Measurements from ENCODE around the gene NTN4.
"Not testable (repeated sequence)": the region's sequence is repeated elsewhere in the genome, so short reads cannot be mapped to it uniquely, and the experiment has no call there.

Gene NTN4

DNA sequence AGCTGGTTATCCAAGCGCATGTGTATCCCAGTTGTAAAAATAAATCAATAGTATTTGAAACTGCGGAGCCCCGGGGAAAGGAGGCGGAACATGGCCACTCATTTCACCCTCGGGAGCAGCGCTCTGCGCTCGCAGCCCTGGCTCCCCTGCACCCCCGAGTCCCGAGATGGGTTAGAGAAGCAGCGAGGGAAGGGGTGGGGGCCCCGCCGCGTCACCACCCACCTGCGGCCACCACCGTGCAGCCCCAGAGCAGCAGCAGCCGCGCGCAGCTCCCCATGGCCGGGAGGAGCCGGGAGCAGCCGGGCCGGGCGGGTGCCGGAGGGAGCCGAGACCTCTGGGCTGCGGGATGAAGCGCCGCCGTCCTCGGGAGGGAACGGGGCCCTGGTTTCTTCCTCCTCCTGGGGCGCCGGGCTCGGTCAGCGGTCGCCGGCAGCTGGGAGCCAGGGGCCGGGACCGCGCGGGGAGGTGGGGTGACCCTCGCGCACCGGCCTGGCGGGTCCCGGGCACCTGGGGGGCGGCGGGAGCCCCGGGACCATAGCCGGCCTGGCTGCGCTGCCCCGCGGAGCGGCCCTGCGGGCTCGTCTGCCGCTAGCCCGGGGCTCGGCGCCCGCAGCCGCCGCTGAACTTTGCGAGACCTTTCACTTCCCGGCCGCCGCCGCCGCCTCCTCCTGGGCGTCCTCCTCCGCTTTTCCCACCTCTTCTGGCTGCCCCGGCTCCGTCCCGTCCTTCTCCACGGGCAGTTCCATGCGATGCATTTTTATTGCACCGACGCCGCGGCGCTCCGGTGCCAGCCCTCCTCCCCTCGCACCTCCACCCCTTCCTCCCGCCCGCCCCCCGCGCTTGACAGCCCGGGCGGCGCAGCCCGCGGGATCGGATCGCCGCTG, at the start of gene NTN4:
Gene NTN4 (minus strand): TSS at position 732 of the 884 bp plus-strand sequence. CDS start 455 bp downstream, at position 277.
- DNase-seq (ENCODE audit: insufficient read length, low spot score) (no peak), FAIRE-seq (no peak)
- TF ChIP-seq POLR2A (IDR thresholded peaks at IDR 0.05; ENCODE audit: low read depth, low read length) = peak; percentile 39; the same call in 1 of the 2 replicates

DNA sequence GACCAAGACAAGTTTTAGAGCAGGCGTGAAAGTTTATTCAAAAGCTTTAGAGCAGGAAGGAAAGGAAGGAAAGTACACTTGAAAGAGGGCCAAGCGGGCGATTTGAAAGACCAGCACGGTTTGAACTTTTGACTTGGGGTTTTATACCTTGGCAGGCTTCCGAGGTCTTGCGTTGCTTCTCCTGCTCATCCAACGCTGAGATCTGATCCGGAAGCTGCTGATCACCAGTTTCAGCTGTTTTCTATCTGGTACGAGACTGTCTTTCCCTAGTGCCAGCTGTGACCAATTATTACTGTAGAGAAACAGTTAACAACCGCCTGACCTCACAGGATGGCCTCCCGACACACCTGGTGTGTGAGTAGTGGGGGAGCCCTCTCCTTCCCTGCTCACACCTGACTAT, 47.6 kb upstream of the NTN4 start:
- no peak for TF ChIP-seq POLR2A (IDR thresholded peaks at IDR 0.05; ENCODE audit: low read depth, low read length)
- DNase-seq (ENCODE audit: insufficient read length, low spot score) (no peak), FAIRE-seq (peak; percentile 77)

DNA sequence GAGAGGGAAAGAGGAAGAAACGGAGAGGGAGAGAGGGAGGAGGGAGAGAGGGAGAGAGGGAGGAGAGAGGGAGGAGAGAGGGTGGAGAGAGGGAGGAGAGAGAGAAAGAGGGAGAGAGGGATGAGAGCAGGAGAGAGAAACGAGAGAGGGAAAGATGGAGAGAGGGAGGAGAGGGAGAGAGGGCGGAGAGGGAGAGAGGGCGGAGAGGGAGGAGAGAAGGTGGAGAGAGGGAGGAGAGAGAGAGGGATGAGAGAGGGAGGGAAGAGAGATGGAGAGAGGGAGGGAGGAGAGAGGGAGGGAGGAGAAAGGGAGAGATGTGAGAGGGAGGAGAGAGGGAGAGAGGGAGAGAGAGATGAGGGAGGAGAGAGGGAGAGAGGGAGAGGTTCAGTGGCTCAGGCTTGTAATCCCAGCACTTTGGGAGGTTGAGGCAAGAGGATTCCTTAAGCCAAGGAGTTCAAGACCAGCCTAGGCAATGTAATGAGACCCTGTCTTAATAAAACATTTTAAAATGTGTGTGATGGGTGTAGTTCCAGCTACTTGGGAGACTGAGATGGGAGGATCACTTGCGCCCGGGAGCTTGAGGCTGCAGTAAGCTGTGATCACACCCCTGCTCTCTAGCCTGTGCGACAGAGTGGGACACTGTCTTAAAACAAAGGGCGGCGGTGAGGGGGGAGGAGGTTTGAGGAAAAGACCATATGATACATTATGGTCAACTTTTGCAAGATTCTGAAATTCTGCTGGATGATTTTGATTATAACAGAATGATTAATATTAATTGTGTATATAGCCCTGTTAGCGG, 46.9 kb upstream of the NTN4 start:
- DNase-seq (ENCODE audit: insufficient read length, low spot score) (no peak), FAIRE-seq (no peak)
- TF ChIP-seq POLR2A (IDR thresholded peaks at IDR 0.05; ENCODE audit: low read depth, low read length) = no peak

- FAIRE-seq (no peak), DNase-seq (ENCODE audit: insufficient read length, low spot score) (no peak)
- TF ChIP-seq POLR2A (IDR thresholded peaks at IDR 0.05; ENCODE audit: low read depth, low read length) = no peak
Measured at GRCh38 chr12:95836630-95837239, 46.2 kb upstream of the NTN4 start.

GRCh38 chr12:95836185-95836609, 45.6 kb upstream of the NTN4 start:
- DNase-seq (ENCODE audit: insufficient read length, low spot score) = no peak
- peak; percentile 33 for FAIRE-seq
- TF ChIP-seq POLR2A (IDR thresholded peaks at IDR 0.05; ENCODE audit: low read depth, low read length) = no peak

- FAIRE-seq = no peak
- no peak for DNase-seq (ENCODE audit: insufficient read length, low spot score)
- no peak for TF ChIP-seq POLR2A (IDR thresholded peaks at IDR 0.05; ENCODE audit: low read depth, low read length)
Measured at GRCh38 chr12:95834572-95834971, 44.0 kb upstream of the NTN4 start.

GRCh38 chr12:95830335-95831089, 39.9 kb upstream of the NTN4 start:
- FAIRE-seq = no peak
- no peak for TF ChIP-seq POLR2A (IDR thresholded peaks at IDR 0.05; ENCODE audit: low read depth, low read length)
- DNase-seq (ENCODE audit: insufficient read length, low spot score) = no peak

DNA sequence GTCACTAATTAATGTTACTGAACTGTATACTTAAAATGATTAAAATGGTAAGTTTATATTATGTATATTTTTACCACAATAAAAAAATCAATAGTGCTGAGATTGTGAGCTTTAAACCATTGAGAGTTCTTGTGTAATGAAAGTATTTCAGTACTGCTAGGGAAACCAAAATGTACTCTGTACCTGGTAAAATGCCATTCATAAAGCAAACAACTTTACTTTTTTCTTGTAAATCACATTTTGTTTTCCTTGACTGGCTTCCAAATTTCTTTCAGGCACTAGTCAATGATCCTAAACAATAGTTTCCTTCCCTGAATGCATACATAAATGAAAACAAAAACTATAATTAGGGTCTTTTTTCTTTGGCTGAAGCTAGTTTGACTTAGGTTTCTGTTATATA, 38.8 kb upstream of the NTN4 start:
- DNase-seq (ENCODE audit: insufficient read length, low spot score) (no peak), FAIRE-seq (no peak)
- TF ChIP-seq POLR2A (IDR thresholded peaks at IDR 0.05; ENCODE audit: low read depth, low read length) = no peak

- no peak for TF ChIP-seq POLR2A (IDR thresholded peaks at IDR 0.05; ENCODE audit: low read depth, low read length)
- FAIRE-seq (peak; percentile 94), DNase-seq (ENCODE audit: insufficient read length, low spot score) (no peak)
Measured at GRCh38 chr12:95820096-95820703, 29.6 kb upstream of the NTN4 start.

GRCh38 chr12:95815632-95816212, 25.2 kb upstream of the NTN4 start:
- DNase-seq (ENCODE audit: insufficient read length, low spot score) = no peak
- no peak for TF ChIP-seq POLR2A (IDR thresholded peaks at IDR 0.05; ENCODE audit: low read depth, low read length)
- peak; percentile 81 for FAIRE-seq

DNA sequence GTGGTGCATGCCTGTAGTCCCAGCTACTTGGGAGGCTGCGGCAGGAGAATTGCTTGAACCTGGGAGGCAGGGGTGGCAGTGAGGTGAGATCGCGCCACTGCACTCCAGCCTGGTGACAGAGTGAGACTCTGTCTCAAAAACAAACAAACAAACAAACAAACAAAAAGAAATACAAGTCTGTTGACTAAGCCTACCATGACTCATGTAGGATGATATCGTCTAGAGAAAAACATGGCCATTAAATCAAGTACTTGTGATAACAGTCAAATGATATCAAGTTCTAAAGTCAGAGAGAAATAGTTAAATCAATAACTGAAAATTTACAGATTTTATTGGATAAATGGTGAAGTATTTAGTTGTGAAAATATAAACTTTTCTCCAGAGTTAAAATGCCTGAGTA, 21.6 kb upstream of the NTN4 start:
- FAIRE-seq; DNase-seq (ENCODE audit: insufficient read length, low spot score): not testable (repeated sequence)

DNA sequence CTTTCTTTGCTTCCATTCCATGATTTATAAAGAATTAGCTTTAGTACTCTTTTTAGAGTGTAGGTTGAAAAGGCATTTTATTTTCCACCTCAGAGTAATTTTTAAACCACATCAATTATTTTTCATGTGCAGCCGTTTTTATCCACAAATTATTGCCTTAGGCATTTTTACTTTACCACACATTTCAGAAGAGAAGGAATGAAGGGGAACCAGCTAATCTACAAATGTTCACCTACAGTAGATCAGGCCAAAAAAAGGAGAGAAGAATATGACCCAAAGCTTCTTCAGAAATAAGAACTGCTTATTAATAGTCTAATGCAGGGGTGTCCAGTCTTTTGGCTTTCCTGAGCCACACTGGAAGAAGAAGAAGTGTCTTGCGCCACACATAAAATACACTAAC, 19.8 kb upstream of the NTN4 start:
- no peak for TF ChIP-seq POLR2A (IDR thresholded peaks at IDR 0.05; ENCODE audit: low read depth, low read length)
- FAIRE-seq (no peak), DNase-seq (ENCODE audit: insufficient read length, low spot score) (no peak)

Data from H54 (cell line).